Loucy (cell line): Measurements from ENCODE around the gene GNS.

Experiments
- EZH2phosphoT487 ChIP-seq: fragments of 200-600 bp; IDR thresholded peaks from 2 replicates; pipeline ENCODE4 v1.6.1; 2018; ENCODE audit warnings: antibody characterized with exemption, mild to moderate bottlenecking, moderate library complexity, borderline replicate concordance
- TF ChIP-seq, protein P1 (sequence below): fragments of 200-600 bp; sonication (generic); conservative IDR thresholded peaks from 2 replicates; pipeline ENCODE4 v1.5.1; 2014; ENCODE audit warnings: mild to moderate bottlenecking, antibody characterized with exemption, low read length

DNA sequence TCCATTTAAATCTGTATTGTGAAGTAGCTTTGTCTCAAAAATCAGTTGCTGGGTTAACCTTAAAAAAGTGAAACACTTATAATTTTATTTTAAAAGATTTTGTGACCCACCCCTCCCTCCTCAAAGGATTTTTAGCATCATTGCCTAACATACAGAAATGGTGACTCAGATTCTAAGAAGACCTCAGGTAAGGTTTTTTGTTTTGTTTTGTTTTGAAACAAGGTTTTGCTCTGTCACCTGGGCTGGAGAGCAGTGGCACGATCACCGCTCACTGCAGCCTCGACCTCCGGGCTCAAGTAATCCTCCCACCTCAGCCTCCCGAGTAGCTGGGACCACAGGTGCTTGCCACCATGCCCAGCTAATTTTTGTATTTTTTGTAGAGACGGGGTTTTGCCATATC is 74.2 kb downstream of the GNS start:
- no peak for TF ChIP-seq EZH2phosphoT487
- TF ChIP-seq, protein P1, sequence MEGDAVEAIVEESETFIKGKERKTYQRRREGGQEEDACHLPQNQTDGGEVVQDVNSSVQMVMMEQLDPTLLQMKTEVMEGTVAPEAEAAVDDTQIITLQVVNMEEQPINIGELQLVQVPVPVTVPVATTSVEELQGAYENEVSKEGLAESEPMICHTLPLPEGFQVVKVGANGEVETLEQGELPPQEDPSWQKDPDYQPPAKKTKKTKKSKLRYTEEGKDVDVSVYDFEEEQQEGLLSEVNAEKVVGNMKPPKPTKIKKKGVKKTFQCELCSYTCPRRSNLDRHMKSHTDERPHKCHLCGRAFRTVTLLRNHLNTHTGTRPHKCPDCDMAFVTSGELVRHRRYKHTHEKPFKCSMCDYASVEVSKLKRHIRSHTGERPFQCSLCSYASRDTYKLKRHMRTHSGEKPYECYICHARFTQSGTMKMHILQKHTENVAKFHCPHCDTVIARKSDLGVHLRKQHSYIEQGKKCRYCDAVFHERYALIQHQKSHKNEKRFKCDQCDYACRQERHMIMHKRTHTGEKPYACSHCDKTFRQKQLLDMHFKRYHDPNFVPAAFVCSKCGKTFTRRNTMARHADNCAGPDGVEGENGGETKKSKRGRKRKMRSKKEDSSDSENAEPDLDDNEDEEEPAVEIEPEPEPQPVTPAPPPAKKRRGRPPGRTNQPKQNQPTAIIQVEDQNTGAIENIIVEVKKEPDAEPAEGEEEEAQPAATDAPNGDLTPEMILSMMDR, result no peak
